Stimulated activated CD4-positive, alpha-beta T cell treated with anti-CD3 and anti-CD28 coated beads, TNF-alpha, amount 100 ng/mL, for 1 hour (primary cell): ENCODE results near the gene OR13F1.
"Not testable (repeated sequence)": the region's sequence is repeated elsewhere in the genome, so short reads cannot be mapped to it uniquely, and the experiment has no call there.

Experiments used
- DNase-seq, 3 donors: peaks; one replicate each; pipeline ENCODE4 v3.0.0-alpha.2; 2020; ENCODE audit warnings: low read depth in 3 of 3, low spot score in 1 of 3

Gene OR13F1

GRCh38 chr9:104503963-104504362 lies at the start of gene OR13F1:
OR13F1 (plus strand) TSS chr9:104504263; CDS start chr9:104504263, 0 bp downstream.
- DNase-seq: no peak

GRCh38 chr9:104456831-104457230 lies 47.2 kb upstream of the OR13F1 start:
- no peak for DNase-seq

- DNase-seq: no peak
These were observed 40.2 kb upstream of the OR13F1 start for GRCh38 chr9:104463864-104464263.

- DNase-seq: no peak
These were observed 35.8 kb upstream of the OR13F1 start for GRCh38 chr9:104468261-104468660.

- no peak for DNase-seq
These were observed 21.0 kb upstream of the OR13F1 start for GRCh38 chr9:104482921-104483570.

GRCh38 chr9:104485014-104485413 lies 19.0 kb upstream of the OR13F1 start:
- no peak for DNase-seq

- no peak for DNase-seq
These were observed 9.3 kb upstream of the OR13F1 start for GRCh38 chr9:104494808-104495207.

GRCh38 chr9:104503440-104503839 lies 623 bp upstream of the OR13F1 start:
- DNase-seq: no peak

GRCh38 chr9:104506565-104506964 lies 2.5 kb downstream of the OR13F1 start:
- no peak for DNase-seq

GRCh38 chr9:104514901-104515300 lies 10.8 kb downstream of the OR13F1 start:
- no peak for DNase-seq

- not testable (repeated sequence) for DNase-seq
These were observed 16.2 kb downstream of the OR13F1 start for GRCh38 chr9:104520241-104520640.

GRCh38 chr9:104527109-104527508 lies 23.0 kb downstream of the OR13F1 start, which contains the start of gene OR13C4:
OR13C4 (minus strand) TSS chr9:104527209; CDS start chr9:104527209, 0 bp downstream.
- DNase-seq: no peak

GRCh38 chr9:104536756-104537155 lies 32.7 kb downstream of the OR13F1 start, which contains the start of gene OR13C3:
OR13C3 (minus strand) TSS chr9:104536856; CDS start chr9:104536723, 133 bp downstream.
- DNase-seq: no peak

GRCh38 chr9:104539275-104539674 lies 35.2 kb downstream of the OR13F1 start:
- no peak for DNase-seq

GRCh38 chr9:104544644-104545043 lies 40.6 kb downstream of the OR13F1 start:
- DNase-seq: no peak

- no peak for DNase-seq
These were observed 49.2 kb downstream of the OR13F1 start for GRCh38 chr9:104553261-104553660.
